Natural killer cell (primary cell): Measurements from ENCODE around the gene SPIN2B. TPM values are rescaled to one million over a fixed set of nuclear protein-coding genes. Genes with fewer than 3 reads are reported as not detected.
"Not testable (repeated sequence)": the region's sequence is repeated elsewhere in the genome, so short reads cannot be mapped to it uniquely, and the experiment has no call there.

Experiments used
- ATAC-seq, 3 donors: fragments of 150-1000 bp in 2 of 3; fragments of 200-7000 bp in 1 of 3; cut with Tn5 transposase; 1 replicate in 1 of 3; 2 replicates in 2 of 3; pipeline ENCODE4 v1.10.0; 2021; ENCODE audit warnings: mild to moderate bottlenecking in 2 of 3, moderate library complexity in 2 of 3
- DNase-seq, 2 donors: peaks; one replicate each; pipeline versions ENCODE4 v3.0.0 to v3.0.0-alpha.2; 2013 to 2021; ENCODE audit warnings: mixed read lengths in 1 of 2
- H3K27ac ChIP-seq: one replicate; pipeline ENCODE4 v1.5.1; 2013; ENCODE audit warnings: mild to moderate bottlenecking, low read length
- H3K27me3 ChIP-seq: one replicate; pipeline ENCODE4 v1.6.1; 2013; ENCODE audit warnings: low read length; ENCODE audit not compliant: control insufficient read depth, insufficient read depth
- H3K36me3 ChIP-seq: one replicate; pipeline ENCODE4 v1.6.1; 2013; ENCODE audit warnings: low read length; ENCODE audit not compliant: control insufficient read depth, insufficient read depth
- H3K4me1 ChIP-seq: one replicate; pipeline ENCODE4 v1.6.1; 2013; ENCODE audit warnings: low read length; ENCODE audit not compliant: control insufficient read depth, insufficient read depth
- H3K4me3 ChIP-seq: one replicate; pipeline ENCODE4 v1.5.1; 2013; ENCODE audit warnings: low read length
- H3K9me3 ChIP-seq: one replicate; pipeline ENCODE4 v1.6.1; 2013; ENCODE audit warnings: low read length; ENCODE audit not compliant: control insufficient read depth, insufficient read depth
- H3K27ac Mint-ChIP-seq, 2 donors: one replicate each; pipeline ENCODE4 v1.8.0; 2022; ENCODE audit warnings: mild to moderate bottlenecking in 2 of 2, mixed read lengths in 2 of 2, moderate library complexity in 1 of 2
- H3K27me3 Mint-ChIP-seq, 2 donors: one replicate each; pipeline ENCODE4 v1.8.0; 2022; ENCODE audit warnings: low read depth in 2 of 2, mixed read lengths in 2 of 2
- H3K36me3 Mint-ChIP-seq: one replicate; pipeline ENCODE4 v1.8.0; 2022; ENCODE audit warnings: mixed read lengths
- H3K4me1 Mint-ChIP-seq, 2 donors: one replicate each; pipeline ENCODE4 v1.8.0; 2022; ENCODE audit warnings: mixed read lengths in 2 of 2
- H3K4me3 Mint-ChIP-seq: one replicate; pipeline ENCODE4 v1.8.0; 2022; ENCODE audit warnings: mild to moderate bottlenecking, moderate library complexity, mixed read lengths
- H3K9me3 Mint-ChIP-seq, 2 donors: one replicate each; pipeline ENCODE4 v1.8.0; 2022; ENCODE audit warnings: mixed read lengths in 2 of 2
- CTCF ChIP-seq: fragments of 200-600 bp; IDR thresholded peaks from one replicate; pipeline ENCODE4 v1.8.0; 2022; ENCODE audit warnings: antibody characterized with exemption
- WGBS: methylation state at CpG from one replicate; pipeline ENCODE4 v1.1.7; 2013; ENCODE audit warnings: missing lambda C conversion rate; ENCODE audit not compliant: insufficient coverage; 5-methylcytosine and 5-hydroxymethylcytosine counted together
- intact Hi-C: fragments of 100-400 bp; cut with micrococcal nuclease; formaldehyde crosslinking; loops from one replicate; pipeline ENCODE4 v1.14.2; 2022
- total RNA-seq, 4 donors: library from RNA; stranded (reverse); fragments of 120-200 nt in 1 of 4; gene quantifications; one replicate each; pipeline versions ENCODE4 v1.2.3 to v1.2.4, GENCODE V29; 2013 to 2022

SPIN2B gene
- total RNA-seq, 3 donors from 2014 or later (not counting 1 experiment from before 2014, with no cell fraction given): 10.9 to 13.0 (median 11.8) TPM

GRCh38 chrX:57104921-57105398 is 16.4 kb downstream of the SPIN2B start:
- H3K4me3 Mint-ChIP-seq: no peak overlapping the region
- no peaks in the 10 kb centered on the region for H3K27me3 ChIP-seq
- DNase-seq (no peak), ATAC-seq (no peak)
- H3K36me3 ChIP-seq: no peaks in the 10 kb centered on the region
- 89% methylated on average over 1 of the region's 2 CpGs for WGBS
- H3K27ac Mint-ChIP-seq: no peak overlapping the region
- H3K27ac ChIP-seq: no peak overlapping the region
- H3K4me1 ChIP-seq: no peaks in the 10 kb centered on the region
- no peak for TF ChIP-seq CTCF
- H3K9me3 Mint-ChIP-seq: no peaks in the 10 kb centered on the region
- no peaks in the 10 kb centered on the region for H3K36me3 Mint-ChIP-seq
- no peaks in the 10 kb centered on the region for H3K9me3 ChIP-seq
- H3K4me1 Mint-ChIP-seq: peaks cover 6% of the 10 kb centered on the region in 2 donors
- no peak overlapping the region for H3K4me3 ChIP-seq
- intact Hi-C loops: no loop called here
- H3K27me3 Mint-ChIP-seq: no peaks in the 10 kb centered on the region

- Histone ChIP-seq H3K36me3 (no peaks in the 10 kb centered on the region), H3K4me1 (no peaks in the 10 kb centered on the region), H3K4me3 (no peak overlapping the region), H3K9me3 (no peaks in the 10 kb centered on the region), H3K27me3 (no peaks in the 10 kb centered on the region), H3K27ac (no peak overlapping the region)
- ATAC-seq: no peak
- H3K27me3 Mint-ChIP-seq: no peaks in the 10 kb centered on the region
- no peak overlapping the region for H3K4me3 Mint-ChIP-seq
- no peak overlapping the region for H3K27ac Mint-ChIP-seq
- WGBS: 98% methylated on average over 4 of the region's 4 CpGs
- peaks cover 6% of the 10 kb centered on the region in 2 donors for H3K4me1 Mint-ChIP-seq
- H3K36me3 Mint-ChIP-seq: peaks cover 5% of the 10 kb centered on the region
- intact Hi-C loops: no loop called here
- no peak for DNase-seq
- TF ChIP-seq CTCF: no peak
- no peaks in the 10 kb centered on the region for H3K9me3 Mint-ChIP-seq
These were observed 16.9 kb downstream of the SPIN2B start for GRCh38 chrX:57104406-57104805.

- WGBS: 100% methylated on average over 3 of the region's 3 CpGs
- no peak overlapping the region for H3K27ac ChIP-seq
- peaks cover 6% of the 10 kb centered on the region in 2 donors for H3K4me1 Mint-ChIP-seq
These were observed 17.9 kb downstream of the SPIN2B start for GRCh38 chrX:57103489-57103888.

GRCh38 chrX:57102918-57103317 is 18.4 kb downstream of the SPIN2B start:
- intact Hi-C loops, H3K4me1 Mint-ChIP-seq, H3K27ac ChIP-seq, H3K9me3 ChIP-seq, H3K4me1 ChIP-seq, ATAC-seq, H3K36me3 ChIP-seq, DNase-seq, H3K4me3 Mint-ChIP-seq, H3K9me3 Mint-ChIP-seq, H3K4me3 ChIP-seq, H3K27me3 ChIP-seq, H3K27me3 Mint-ChIP-seq, H3K27ac Mint-ChIP-seq: not testable (repeated sequence)
- WGBS: 60% methylated on average over 6 of the region's 6 CpGs
- peaks cover 11% of the 10 kb centered on the region for H3K36me3 Mint-ChIP-seq

More at GRCh38 chrX:57103489-57103888, 17.9 kb downstream of the SPIN2B start:
- DNase-seq (no peak), ATAC-seq (no peak)
- H3K27me3 Mint-ChIP-seq: no peaks in the 10 kb centered on the region
- no peak overlapping the region for H3K27ac Mint-ChIP-seq
- H3K9me3 ChIP-seq: no peaks in the 10 kb centered on the region
- no peaks in the 10 kb centered on the region for H3K9me3 Mint-ChIP-seq
- H3K36me3 Mint-ChIP-seq: peaks cover 11% of the 10 kb centered on the region
- H3K27me3 ChIP-seq: no peaks in the 10 kb centered on the region
- H3K4me1 ChIP-seq: no peaks in the 10 kb centered on the region
- H3K36me3 ChIP-seq: no peaks in the 10 kb centered on the region
- H3K4me3 ChIP-seq: no peak overlapping the region
- intact Hi-C loops: no loop called here
- no peak for TF ChIP-seq CTCF
- no peak overlapping the region for H3K4me3 Mint-ChIP-seq
